HG03378 (cell line): ENCODE measurements around the gene NBAS.
"Not testable (repeated sequence)": the region's sequence is repeated elsewhere in the genome, so short reads cannot be mapped to it uniquely, and the experiment has no call there.

Experiments
- ATAC-seq: cut with Tn5 transposase; IDR thresholded peaks from one replicate; pipeline ENCODE4 v1.9.1; 2021; ENCODE audit warnings: mild to moderate bottlenecking, moderate library complexity; ENCODE audit not compliant: unreplicated experiment

NBAS gene

GRCh38 chr2:15485949-15486348 is 75.2 kb downstream of the NBAS start:
- ATAC-seq = no peak

GRCh38 chr2:15481000-15481399 is 80.1 kb downstream of the NBAS start:
- ATAC-seq = no peak

GRCh38 chr2:15480552-15480951 is 80.6 kb downstream of the NBAS start:
- no peak for ATAC-seq

- no peak for ATAC-seq
Observed at GRCh38 chr2:15472876-15473275, 88.3 kb downstream of the NBAS start.

GRCh38 chr2:15472133-15472532 is 89.0 kb downstream of the NBAS start:
- ATAC-seq = no peak

GRCh38 chr2:15471606-15472005 is 89.5 kb downstream of the NBAS start:
- ATAC-seq = no peak

GRCh38 chr2:15460112-15460620 is 101.0 kb downstream of the NBAS start:
- ATAC-seq = no peak

- ATAC-seq = no peak
Observed at GRCh38 chr2:15458277-15458676, 102.9 kb downstream of the NBAS start.

- ATAC-seq = no peak
Observed at GRCh38 chr2:15457868-15458267, 103.3 kb downstream of the NBAS start.

GRCh38 chr2:15456352-15456751 is 104.8 kb downstream of the NBAS start:
- no peak for ATAC-seq

- no peak for ATAC-seq
Observed at GRCh38 chr2:15450808-15451207, 110.3 kb downstream of the NBAS start.

- ATAC-seq = no peak
Observed at GRCh38 chr2:15449556-15450236, 111.4 kb downstream of the NBAS start.

- no peak for ATAC-seq
Observed at GRCh38 chr2:15448250-15448839, 112.8 kb downstream of the NBAS start.

GRCh38 chr2:15447381-15447780 is 113.8 kb downstream of the NBAS start:
- no peak for ATAC-seq

- ATAC-seq = no peak
Observed at GRCh38 chr2:15446961-15447360, 114.2 kb downstream of the NBAS start.

GRCh38 chr2:15445891-15446562 is 115.1 kb downstream of the NBAS start:
- ATAC-seq = no peak

GRCh38 chr2:15439768-15440524 is 121.2 kb downstream of the NBAS start:
- ATAC-seq = not testable (repeated sequence)

GRCh38 chr2:15439366-15439765 is 121.8 kb downstream of the NBAS start:
- ATAC-seq = not testable (repeated sequence)

GRCh38 chr2:15436195-15436594 is 124.9 kb downstream of the NBAS start:
- no peak for ATAC-seq

GRCh38 chr2:15435474-15435873 is 125.7 kb downstream of the NBAS start:
- no peak for ATAC-seq

GRCh38 chr2:15432642-15433256 is 128.4 kb downstream of the NBAS start:
- no peak for ATAC-seq
